ENCODE results near the gene SMPD4. TPM values are rescaled to one million over a fixed set of nuclear protein-coding genes. Genes with fewer than 3 reads are reported as not detected.
A peak's percentile ranks its signal among the peaks of the same experiment; 100 is the strongest.
"Not testable (repeated sequence)": the region's sequence is repeated elsewhere in the genome, so short reads cannot be mapped to it uniquely, and the experiment has no call there.

The SMPD4 gene
- total and polyA plus RNA-seq, 2 donors (not counting 1 experiment from before 2014, with no cell fraction given) = 63.8 to 80.6 TPM

DNA sequence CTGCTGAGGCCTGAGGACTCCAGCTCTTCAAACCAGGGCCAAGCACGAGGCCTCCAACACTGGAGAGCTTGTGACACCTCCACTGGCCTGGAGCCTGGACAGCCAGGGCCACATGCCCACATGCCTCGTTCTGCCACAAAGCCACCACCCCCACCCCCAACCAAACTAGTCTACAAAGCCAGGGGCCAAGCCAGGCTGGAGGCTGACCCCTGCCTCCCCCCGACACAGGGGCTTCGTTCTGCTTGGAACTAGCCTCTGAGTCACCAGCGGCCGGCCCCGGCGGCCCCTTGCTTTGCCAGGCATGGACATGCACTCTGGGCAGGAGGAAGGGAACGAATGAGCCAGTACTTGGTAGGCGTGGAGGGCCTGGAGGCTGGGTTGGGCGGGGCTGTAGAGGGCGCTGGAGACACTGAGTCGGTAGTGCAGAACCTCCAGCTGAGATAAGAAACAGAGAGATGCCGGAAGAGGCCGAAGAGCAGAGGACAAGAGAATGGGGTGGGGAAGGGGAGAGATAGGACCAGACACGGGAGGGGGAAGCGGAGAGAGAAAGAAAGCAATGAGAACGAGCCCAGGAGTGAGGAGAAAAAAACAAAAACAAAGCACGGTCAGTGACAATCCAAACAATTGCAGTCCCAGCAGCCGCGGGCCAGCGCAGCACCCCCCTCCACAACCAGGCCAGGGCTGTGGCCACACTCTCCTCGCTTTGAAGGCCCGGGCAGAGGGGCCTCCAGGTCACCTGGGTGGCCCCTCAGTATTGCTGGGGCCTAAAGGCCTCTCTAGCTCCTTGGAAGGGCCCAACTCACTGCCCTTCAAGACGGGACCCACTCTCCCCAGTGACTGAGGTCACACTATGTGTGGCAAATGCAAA, 20.3 kb downstream of the SMPD4 start:
- peaks cover 2 to 21% of the 10 kb centered on the region in 2 experiments for H3K36me3 ChIP-seq (replicated peaks in 1 of 2; ENCODE audit: control extremely low read depth in 1 of 2, control insufficient read depth in 1 of 2, extremely low read depth in 1 of 2, insufficient read depth in 2 of 2, low read length in 1 of 2)
- DNase-seq; H2AFZ ChIP-seq (ENCODE audit: insufficient read depth, low read depth, low read length, poor library complexity, severe bottlenecking); H3K9ac ChIP-seq (ENCODE audit: low read length); H3K4me3 ChIP-seq (ENCODE audit: control extremely low read depth in 1 of 5, extremely low read depth in 1 of 5, insufficient read depth in 1 of 5, low read depth in 2 of 5, low read length in 4 of 5); H3K9me3 Mint-ChIP-seq (ENCODE audit: insufficient read depth); intact Hi-C loops (cut with micrococcal nuclease); H3K27me3 Mint-ChIP-seq; CTCF ChIA-PET; POLR2A ChIA-PET; H3K27ac ChIP-seq (ENCODE audit: low read length in 2 of 2); H3K9me3 ChIP-seq (ENCODE audit: control extremely low read depth in 1 of 3, control insufficient read depth in 2 of 3, insufficient read depth in 1 of 3, low read length in 2 of 3); H3K27me3 ChIP-seq (replicated peaks in 1 of 4; ENCODE audit: control extremely low read depth in 1 of 4, control insufficient read depth in 3 of 4, insufficient read depth in 4 of 4, low read length in 3 of 4); H3K4me2 ChIP-seq (replicated peaks; ENCODE audit: low read depth, low read length, poor library complexity, severe bottlenecking); H3K79me2 ChIP-seq (ENCODE audit: control insufficient read depth, insufficient read depth, low read length); H4K20me1 ChIP-seq (ENCODE audit: control insufficient read depth, insufficient read depth, low read length, poor library complexity, severe bottlenecking); ATAC-seq (ENCODE audit: low read depth); H3K4me3 Mint-ChIP-seq: not testable (repeated sequence)
- Mint-ChIP-seq H3K27ac (peak overlapping the region; percentile 41), H3K4me1 (peaks cover 31% of the 10 kb centered on the region)
- 94% methylated on average over 18 of the region's 25 CpGs for WGBS (ENCODE audit: insufficient coverage)
- H3K4me1 ChIP-seq (ENCODE audit: control insufficient read depth in 2 of 2, insufficient read depth in 2 of 2, low read length in 2 of 2) = peaks cover 24 to 32% of the 10 kb centered on the region in 2 donors

DNA sequence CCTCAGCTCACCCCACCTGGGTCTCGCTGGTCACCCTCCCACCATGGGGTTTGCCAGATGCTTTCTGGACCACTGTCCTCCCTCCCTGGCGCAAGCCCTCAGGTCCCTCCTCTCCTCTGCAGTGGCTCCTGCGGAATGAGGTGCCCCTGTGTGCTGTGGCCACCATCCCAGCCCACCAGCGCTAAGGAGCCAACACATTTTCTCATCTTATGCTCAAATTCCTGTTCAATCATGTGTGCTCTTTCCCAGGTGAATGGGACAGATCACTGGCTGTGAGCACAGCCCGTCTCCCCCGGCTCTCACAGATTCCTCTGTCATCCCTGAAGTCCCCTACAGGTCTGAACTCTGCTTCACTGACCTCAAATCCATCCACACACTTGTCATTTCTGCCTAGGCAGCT, 21.3 kb downstream of the SMPD4 start:
- ChIA-PET CTCF (interaction anchor here (1.3 kb wide), 1 partner anchor 22 kb away, joined by 3 read pairs; the partner anchor contains the start of genes MZT2B and SMPD4), POLR2A (no interaction called here)
- intact Hi-C loops (cut with micrococcal nuclease) = no loop called here
- Histone ChIP-seq H3K36me3 (replicated peaks in 1 of 2; ENCODE audit: control extremely low read depth in 1 of 2, control insufficient read depth in 1 of 2, extremely low read depth in 1 of 2, insufficient read depth in 2 of 2, low read length in 1 of 2) (peaks cover 0 to 12% of the 10 kb centered on the region in 2 experiments), H3K9ac (ENCODE audit: low read length) (no peak overlapping the region), H3K9me3 (ENCODE audit: control extremely low read depth in 1 of 3, control insufficient read depth in 2 of 3, insufficient read depth in 1 of 3, low read length in 2 of 3) (peaks cover 0 to 9% (median 0%) of the 10 kb centered on the region in 3 donors), H3K4me3 (ENCODE audit: control extremely low read depth in 1 of 5, extremely low read depth in 1 of 5, insufficient read depth in 1 of 5, low read depth in 2 of 5, low read length in 4 of 5) (no peak overlapping the region), H4K20me1 (ENCODE audit: control insufficient read depth, insufficient read depth, low read length, poor library complexity, severe bottlenecking) (no peaks in the 10 kb centered on the region), H3K4me1 (ENCODE audit: control insufficient read depth in 2 of 2, insufficient read depth in 2 of 2, low read length in 2 of 2) (peaks cover 24 to 32% of the 10 kb centered on the region in 2 donors), H3K27ac (ENCODE audit: low read length in 2 of 2) (no peak overlapping the region), H2AFZ (ENCODE audit: insufficient read depth, low read depth, low read length, poor library complexity, severe bottlenecking) (no peak overlapping the region), H3K27me3 (replicated peaks in 1 of 4; ENCODE audit: control extremely low read depth in 1 of 4, control insufficient read depth in 3 of 4, insufficient read depth in 4 of 4, low read length in 3 of 4) (no peaks in the 10 kb centered on the region), H3K4me2 (replicated peaks; ENCODE audit: low read depth, low read length, poor library complexity, severe bottlenecking) (no peak overlapping the region), H3K79me2 (ENCODE audit: control insufficient read depth, insufficient read depth, low read length) (no peaks in the 10 kb centered on the region)
- ATAC-seq (ENCODE audit: low read depth) (no peak), DNase-seq (no peak)
- Mint-ChIP-seq H3K27ac (peak overlapping the region; percentile 59), H3K27me3 (no peaks in the 10 kb centered on the region), H3K9me3 (ENCODE audit: insufficient read depth) (no peaks in the 10 kb centered on the region), H3K4me1 (peaks cover 32% of the 10 kb centered on the region), H3K4me3 (no peak overlapping the region)
- TF ChIP-seq, protein P1, sequence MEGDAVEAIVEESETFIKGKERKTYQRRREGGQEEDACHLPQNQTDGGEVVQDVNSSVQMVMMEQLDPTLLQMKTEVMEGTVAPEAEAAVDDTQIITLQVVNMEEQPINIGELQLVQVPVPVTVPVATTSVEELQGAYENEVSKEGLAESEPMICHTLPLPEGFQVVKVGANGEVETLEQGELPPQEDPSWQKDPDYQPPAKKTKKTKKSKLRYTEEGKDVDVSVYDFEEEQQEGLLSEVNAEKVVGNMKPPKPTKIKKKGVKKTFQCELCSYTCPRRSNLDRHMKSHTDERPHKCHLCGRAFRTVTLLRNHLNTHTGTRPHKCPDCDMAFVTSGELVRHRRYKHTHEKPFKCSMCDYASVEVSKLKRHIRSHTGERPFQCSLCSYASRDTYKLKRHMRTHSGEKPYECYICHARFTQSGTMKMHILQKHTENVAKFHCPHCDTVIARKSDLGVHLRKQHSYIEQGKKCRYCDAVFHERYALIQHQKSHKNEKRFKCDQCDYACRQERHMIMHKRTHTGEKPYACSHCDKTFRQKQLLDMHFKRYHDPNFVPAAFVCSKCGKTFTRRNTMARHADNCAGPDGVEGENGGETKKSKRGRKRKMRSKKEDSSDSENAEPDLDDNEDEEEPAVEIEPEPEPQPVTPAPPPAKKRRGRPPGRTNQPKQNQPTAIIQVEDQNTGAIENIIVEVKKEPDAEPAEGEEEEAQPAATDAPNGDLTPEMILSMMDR (IDR thresholded peaks at IDR 0.05) = no peak
- no peak for TF ChIP-seq EZH2 (IDR thresholded peaks at IDR 0.05; ENCODE audit: borderline replicate concordance, insufficient read depth, low read depth, low read length, poor library complexity, severe bottlenecking)
- 99% methylated on average over 6 of the region's 6 CpGs for WGBS (ENCODE audit: insufficient coverage)

DNA sequence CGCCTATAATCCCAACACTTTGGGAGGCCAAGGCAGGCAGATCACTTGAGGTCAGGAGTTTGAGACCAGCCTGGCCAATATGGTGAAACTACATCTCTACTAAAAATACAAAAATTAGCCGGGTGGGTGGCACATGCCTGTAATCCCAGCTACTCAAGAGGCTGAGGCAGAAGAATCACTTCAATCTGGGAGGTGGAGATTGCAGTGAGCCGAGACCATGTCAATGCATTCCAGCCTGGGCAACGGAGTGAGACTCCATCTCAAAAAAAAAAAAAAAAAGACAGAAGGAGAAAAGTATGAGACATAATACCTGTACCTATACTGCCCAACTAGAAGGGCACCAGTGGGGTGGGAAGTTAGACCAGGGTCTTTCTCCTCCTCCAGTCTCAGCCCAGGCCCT, 22.0 kb downstream of the SMPD4 start:
- POLR2A ChIA-PET = interaction anchor here (0.6 to 2.5 kb wide), 2 partner anchors 20 to 22 kb away, joined by 10 read pairs; partner anchors contain the start of gene SMPD4
- H3K27me3 Mint-ChIP-seq; H3K9me3 ChIP-seq (ENCODE audit: control extremely low read depth in 1 of 3, control insufficient read depth in 2 of 3, insufficient read depth in 1 of 3, low read length in 2 of 3); H3K9me3 Mint-ChIP-seq (ENCODE audit: insufficient read depth); DNase-seq; H3K9ac ChIP-seq (ENCODE audit: low read length); H3K4me3 ChIP-seq (ENCODE audit: control extremely low read depth in 1 of 5, extremely low read depth in 1 of 5, insufficient read depth in 1 of 5, low read depth in 2 of 5, low read length in 4 of 5); H3K27me3 ChIP-seq (replicated peaks in 1 of 4; ENCODE audit: control extremely low read depth in 1 of 4, control insufficient read depth in 3 of 4, insufficient read depth in 4 of 4, low read length in 3 of 4); H3K4me2 ChIP-seq (replicated peaks; ENCODE audit: low read depth, low read length, poor library complexity, severe bottlenecking); H4K20me1 ChIP-seq (ENCODE audit: control insufficient read depth, insufficient read depth, low read length, poor library complexity, severe bottlenecking); H3K4me3 Mint-ChIP-seq; intact Hi-C loops (cut with micrococcal nuclease); H2AFZ ChIP-seq (ENCODE audit: insufficient read depth, low read depth, low read length, poor library complexity, severe bottlenecking); ATAC-seq (ENCODE audit: low read depth); H3K79me2 ChIP-seq (ENCODE audit: control insufficient read depth, insufficient read depth, low read length): not testable (repeated sequence)
- H3K27ac Mint-ChIP-seq = peak overlapping the region; percentile 56
- Histone ChIP-seq H3K36me3 (replicated peaks in 1 of 2; ENCODE audit: control extremely low read depth in 1 of 2, control insufficient read depth in 1 of 2, extremely low read depth in 1 of 2, insufficient read depth in 2 of 2, low read length in 1 of 2) (peaks cover 0 to 13% of the 10 kb centered on the region in 2 experiments), H3K4me1 (ENCODE audit: control insufficient read depth in 2 of 2, insufficient read depth in 2 of 2, low read length in 2 of 2) (peaks cover 24 to 32% of the 10 kb centered on the region in 2 donors), H3K27ac (ENCODE audit: low read length in 2 of 2) (peak overlapping the region in 1 of 2 donors; percentile 18)
- WGBS (ENCODE audit: insufficient coverage) = no CpG with 5 or more reads among the region's 4 CpGs
- CTCF ChIA-PET = interaction anchor here (1.3 to 2.5 kb wide), 4 partner anchors 22 to 223 kb away, joined by 3 to 8 read pairs (median 5); partner anchors contain the start of genes MZT2B and SMPD4
- peaks cover 33% of the 10 kb centered on the region for H3K4me1 Mint-ChIP-seq
